SK-N-SH (cell line): ENCODE results near the gene RCN1. TPM values are rescaled to one million over a fixed set of nuclear protein-coding genes. Genes with fewer than 3 reads are reported as not detected.

Source experiments
- CTCF ChIA-PET: fragments of 300-600, 350-600 bp; formaldehyde crosslinking; extraction: SDS; loops from one replicate; lab custom pipeline; 2021; lab: Yijun Ruan, JAX
- POLR2A ChIA-PET: fragments of 350-600 bp; sonication (Branson Sonifier 250); formaldehyde crosslinking; extraction: SDS; loops from one replicate; lab custom pipeline; 2020; ENCODE audit warnings: antibody characterized with exemption, inconsistent platforms; lab: Yijun Ruan, JAX
- DNase-seq: peaks from one replicate; pipeline ENCODE4 v3.0.0; 2012
- H2AFZ ChIP-seq: fragments of 200-600 bp; sonication (generic); 2 replicates; pipeline ENCODE4 v1.8.1; 2016; ENCODE audit warnings: antibody characterized with exemption, mild to moderate bottlenecking, low read depth
- H3F3A ChIP-seq: fragments of 200-600 bp; sonication (generic); replicated peaks from 2 replicates; pipeline ENCODE3; 2016; ENCODE audit warnings: antibody characterized with exemption, mild to moderate bottlenecking; ENCODE audit not compliant: insufficient read depth
- H3K27ac ChIP-seq, 2 experiments: fragments of 200-500 bp in 1 of 2; fragments of 200-600 bp in 1 of 2; sonication (Bioruptor generic) in 1 of 2; sonication (generic), shearing (Covaris generic) in 1 of 2; 2 replicates each; pipeline versions ENCODE4 v1.5.1 to v1.6.1; 2014 to 2016; ENCODE audit warnings: low read depth in 2 of 2, inconsistent platforms in 1 of 2, low read length in 1 of 2, mild to moderate bottlenecking in 1 of 2, mixed read lengths in 1 of 2
- H3K27me3 ChIP-seq: fragments of 200-600 bp; sonication (generic), shearing (Covaris generic); 2 replicates; pipeline ENCODE4 v1.6.1; 2016; ENCODE audit warnings: mixed run types; ENCODE audit not compliant: insufficient read depth
- H3K36me3 ChIP-seq, 2 experiments: fragments of 200-500 bp in 1 of 2; fragments of 200-600 bp in 1 of 2; sonication (Bioruptor generic) in 1 of 2; sonication (generic) in 1 of 2; replicated peaks in 1 of 2; 2 replicates each; pipeline versions ENCODE3 to v1.5.1; 2014 to 2016; ENCODE audit warnings: low read length in 1 of 2, mild to moderate bottlenecking in 1 of 2; ENCODE audit not compliant: insufficient read depth in 2 of 2, control insufficient read depth in 1 of 2
- H3K4me1 ChIP-seq, 2 experiments: fragments of 200-500 bp in 1 of 2; fragments of 200-600 bp in 1 of 2; sonication (Bioruptor generic) in 1 of 2; sonication (generic), shearing (Covaris generic) in 1 of 2; 2 replicates each; pipeline versions ENCODE4 v1.5.1 to v1.6.1; 2014 to 2016; ENCODE audit warnings: low read depth in 1 of 2, low read length in 1 of 2, mixed run types in 1 of 2; ENCODE audit not compliant: insufficient read depth in 2 of 2, control insufficient read depth in 1 of 2
- H3K4me2 ChIP-seq: fragments of 200-600 bp; sonication (generic), shearing (Covaris generic); 2 replicates; pipeline ENCODE4 v1.6.1; 2017; ENCODE audit warnings: mixed run types
- H3K4me3 ChIP-seq, 2 experiments: fragments of 200-500 bp in 1 of 2; fragments of 200-600 bp in 1 of 2; sonication (Bioruptor generic) in 1 of 2; sonication (generic), shearing (Covaris generic) in 1 of 2; 2 replicates each; pipeline versions ENCODE4 v1.5.1 to v1.8.1; 2014 to 2016; ENCODE audit warnings: low read depth in 2 of 2, inconsistent platforms in 1 of 2, low read length in 1 of 2, mild to moderate bottlenecking in 1 of 2, mixed read lengths in 1 of 2, moderate library complexity in 1 of 2
- H3K79me2 ChIP-seq: fragments of 200-600 bp; sonication (generic); 2 replicates; pipeline ENCODE4 v1.8.1; 2017; ENCODE audit warnings: mild to moderate bottlenecking; ENCODE audit not compliant: insufficient read depth
- H3K9ac ChIP-seq: fragments of 200-600 bp; sonication (generic); 2 replicates; pipeline ENCODE4 v1.6.1; 2017; ENCODE audit warnings: mixed run types
- H3K9me2 ChIP-seq: fragments of 200-600 bp; sonication (generic); 2 replicates; pipeline ENCODE4 v1.6.1; 2017; ENCODE audit warnings: mixed run types
- H3K9me3 ChIP-seq: fragments of 200-600 bp; sonication (generic); 2 replicates; pipeline ENCODE4 v1.6.1; 2017; ENCODE audit warnings: mixed run types, mild to moderate bottlenecking, moderate library complexity
- H4K20me1 ChIP-seq: fragments of 200-600 bp; sonication (generic); 2 replicates; pipeline ENCODE4 v1.6.1; 2017; ENCODE audit warnings: mild to moderate bottlenecking, mixed run types; ENCODE audit not compliant: insufficient read depth
- CHD2 ChIP-seq: fragments of 150-350 bp; IDR thresholded peaks from 2 replicates; pipeline ENCODE4 v1.6.1; 2018; ENCODE audit warnings: low read length; ENCODE audit not compliant: partially characterized antibody
- ELF1 ChIP-seq: IDR thresholded peaks from 2 replicates; pipeline ENCODE4 v1.4.0; 2012
- EP300 ChIP-seq, 2 experiments: IDR thresholded peaks; 2 replicates each; pipeline versions ENCODE4 v1.4.0 to v1.6.1; 2012; ENCODE audit warnings: borderline replicate concordance in 1 of 2, low read depth in 1 of 2, low read length in 1 of 2
- FOXJ3 ChIP-seq: sonication (generic); formaldehyde crosslinking; IDR thresholded peaks from 2 replicates; pipeline ENCODE4 v1.5.1; 2020; ENCODE audit warnings: mild to moderate bottlenecking, missing genetic modification reagents
- FOXM1 ChIP-seq: IDR thresholded peaks from 2 replicates; pipeline ENCODE4 v1.4.0; 2012; ENCODE audit warnings: low read depth, mild to moderate bottlenecking
- JUND ChIP-seq: IDR thresholded peaks from 2 replicates; pipeline ENCODE4 v1.4.0; 2012
- MXI1 ChIP-seq: IDR thresholded peaks from 2 replicates; pipeline ENCODE4 v1.6.1; 2012; ENCODE audit warnings: mild to moderate bottlenecking, low read depth, low read length, improper control_type of control experiment
- NRF1 ChIP-seq: IDR thresholded peaks from 2 replicates; pipeline ENCODE4 v1.6.1; 2012; ENCODE audit warnings: low read depth, mild to moderate bottlenecking, low read length
- POLR2AphosphoS5 ChIP-seq: IDR thresholded peaks from 2 replicates; pipeline ENCODE4 v1.6.1; 2012; ENCODE audit warnings: low read depth, low read length
- RAD21 ChIP-seq: IDR thresholded peaks from 2 replicates; pipeline ENCODE4 v1.6.1; 2012; ENCODE audit warnings: mild to moderate bottlenecking, low read length
- RFX5 ChIP-seq: IDR thresholded peaks from 2 replicates; pipeline ENCODE4 v1.6.1; 2012; ENCODE audit warnings: mild to moderate bottlenecking, improper control_type of control experiment, low read length
- SIN3A ChIP-seq: IDR thresholded peaks from 2 replicates; pipeline ENCODE4 v1.6.1; 2012; ENCODE audit warnings: low read depth, mild to moderate bottlenecking, low read length, moderate library complexity, borderline replicate concordance
- TCF12 ChIP-seq: IDR thresholded peaks from 2 replicates; pipeline ENCODE4 v1.4.0; 2012
- WGBS: methylation state at CpG from one replicate; pipeline ENCODE4 v1.1.6; 2017; ENCODE audit warnings: low lambda C conversion rate; 5-methylcytosine and 5-hydroxymethylcytosine counted together
- polyA plus RNA-seq, 3 experiments: library from polyadenylated mRNA; depleted of rRNA; stranded (reverse); fragments of >200 nt; gene quantifications; 2 replicates each; pipeline ENCODE4 v1.2.3, GENCODE V29; 2012
- TF ChIP-seq, protein P1 (sequence below): IDR thresholded peaks from 2 replicates; pipeline ENCODE4; 2012
- TF ChIP-seq, protein P2 (sequence below): IDR thresholded peaks from 2 replicates; pipeline ENCODE4 v1.4.0; 2012; ENCODE audit warnings: low read depth, borderline replicate concordance
- TF ChIP-seq, protein P3 (sequence below): fragments of 150-350 bp; IDR thresholded peaks from 2 replicates; pipeline ENCODE4 v1.6.1; 2017; ENCODE audit warnings: antibody characterized with exemption, low read length, low read depth, borderline replicate concordance

The RCN1 gene
- polyA plus RNA-seq, 1 of the 3 experiments (the other 2 are of a cell fraction), result 63.3 TPM

DNA sequence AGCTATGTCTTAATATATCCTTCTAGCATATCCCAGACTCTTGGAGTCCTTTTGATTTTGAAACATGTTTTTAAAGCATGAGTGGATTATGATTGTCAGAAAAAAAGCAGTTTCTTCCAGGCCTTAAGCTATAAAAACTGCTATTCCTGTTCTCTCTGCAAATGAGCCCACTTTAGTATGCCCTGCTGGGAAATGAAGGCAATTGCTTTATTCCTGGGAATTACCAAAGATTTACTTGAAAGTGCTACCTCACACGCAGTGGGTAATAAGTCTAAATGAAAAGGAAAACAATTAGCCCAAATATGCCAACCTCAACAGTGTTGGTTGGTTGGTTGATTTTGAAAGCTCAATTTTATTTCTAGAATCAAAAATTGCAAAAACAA, 17.2 kb upstream of the RCN1 start:
- TF ChIP-seq RAD21 (no peak), SIN3A (no peak)
- TF ChIP-seq, protein P1, sequence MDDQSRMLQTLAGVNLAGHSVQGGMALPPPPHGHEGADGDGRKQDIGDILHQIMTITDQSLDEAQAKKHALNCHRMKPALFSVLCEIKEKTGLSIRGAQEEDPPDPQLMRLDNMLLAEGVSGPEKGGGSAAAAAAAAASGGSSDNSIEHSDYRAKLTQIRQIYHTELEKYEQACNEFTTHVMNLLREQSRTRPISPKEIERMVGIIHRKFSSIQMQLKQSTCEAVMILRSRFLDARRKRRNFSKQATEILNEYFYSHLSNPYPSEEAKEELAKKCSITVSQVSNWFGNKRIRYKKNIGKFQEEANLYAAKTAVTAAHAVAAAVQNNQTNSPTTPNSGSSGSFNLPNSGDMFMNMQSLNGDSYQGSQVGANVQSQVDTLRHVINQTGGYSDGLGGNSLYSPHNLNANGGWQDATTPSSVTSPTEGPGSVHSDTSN, result no peak
- CTCF ChIA-PET, result interaction anchor here (0.6 to 2.6 kb wide), 6 partner anchors 21 to 102 kb away, joined by 3 to 13 read pairs (median 4); no protein-coding TSS in a partner anchor
- DNase-seq, result no peak
- H3F3A ChIP-seq, result no peaks in the 10 kb centered on the region
- H3K9ac ChIP-seq, result no peak overlapping the region
- H3K4me3 ChIP-seq, result no peak overlapping the region
- H3K36me3 ChIP-seq, result no peaks in the 10 kb centered on the region
- peaks cover 28% of the 10 kb centered on the region; the same call in 1 of the 2 replicates for H3K27me3 ChIP-seq
- POLR2A ChIA-PET, result no interaction called here
- H3K27ac ChIP-seq, result no peak overlapping the region
- H3K4me2 ChIP-seq, result no peak overlapping the region
- H2AFZ ChIP-seq, result no peak overlapping the region
- WGBS, result 94% methylated on average over 1 of the region's 1 CpG
- no peaks in the 10 kb centered on the region for H4K20me1 ChIP-seq
- H3K9me3 ChIP-seq, result no peaks in the 10 kb centered on the region
- H3K79me2 ChIP-seq, result no peaks in the 10 kb centered on the region
- H3K9me2 ChIP-seq, result no peaks in the 10 kb centered on the region
- H3K4me1 ChIP-seq, result peaks cover 0 to 4% of the 10 kb centered on the region in 2 experiments; a peak in 2 of 4 replicates

DNA sequence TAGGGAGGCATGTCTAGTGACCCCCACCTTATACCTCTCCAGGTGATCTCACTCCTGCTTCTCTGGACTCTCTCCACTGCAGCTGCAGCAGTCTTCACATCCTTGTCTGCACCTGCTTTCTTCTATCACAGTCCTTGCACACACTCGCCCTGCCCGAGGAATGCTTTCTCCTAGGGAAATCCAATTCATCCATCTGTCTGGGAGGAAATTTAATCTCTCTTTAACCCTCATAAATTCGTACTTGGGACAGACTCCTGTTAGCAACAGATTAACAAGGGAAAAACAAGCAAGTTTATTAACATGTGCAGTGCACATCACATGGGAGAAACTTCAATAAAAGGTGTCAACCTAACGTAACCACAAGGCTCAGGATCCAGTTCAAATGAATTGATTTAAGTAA, 11.3 kb upstream of the RCN1 start:
- Histone ChIP-seq H3K9me2 (no peaks in the 10 kb centered on the region), H3K27me3 (no peaks in the 10 kb centered on the region; the same call in 1 of the 2 replicates), H2AFZ (no peak overlapping the region), H3K36me3 (no peaks in the 10 kb centered on the region), H4K20me1 (no peaks in the 10 kb centered on the region), H3K4me1 (no peaks in the 10 kb centered on the region), H3K27ac (no peak overlapping the region), H3K4me2 (no peak overlapping the region), H3K4me3 (no peak overlapping the region), H3K9ac (no peak overlapping the region), H3K9me3 (no peaks in the 10 kb centered on the region), H3K79me2 (no peaks in the 10 kb centered on the region), H3F3A (no peaks in the 10 kb centered on the region)
- TF ChIP-seq RFX5 (no peak), FOXM1 (no peak), MXI1 (no peak)
- CTCF ChIA-PET, result no interaction called here
- WGBS, result 54% methylated on average over 4 of the region's 4 CpGs
- POLR2A ChIA-PET, result no interaction called here
- no peak for DNase-seq

DNA sequence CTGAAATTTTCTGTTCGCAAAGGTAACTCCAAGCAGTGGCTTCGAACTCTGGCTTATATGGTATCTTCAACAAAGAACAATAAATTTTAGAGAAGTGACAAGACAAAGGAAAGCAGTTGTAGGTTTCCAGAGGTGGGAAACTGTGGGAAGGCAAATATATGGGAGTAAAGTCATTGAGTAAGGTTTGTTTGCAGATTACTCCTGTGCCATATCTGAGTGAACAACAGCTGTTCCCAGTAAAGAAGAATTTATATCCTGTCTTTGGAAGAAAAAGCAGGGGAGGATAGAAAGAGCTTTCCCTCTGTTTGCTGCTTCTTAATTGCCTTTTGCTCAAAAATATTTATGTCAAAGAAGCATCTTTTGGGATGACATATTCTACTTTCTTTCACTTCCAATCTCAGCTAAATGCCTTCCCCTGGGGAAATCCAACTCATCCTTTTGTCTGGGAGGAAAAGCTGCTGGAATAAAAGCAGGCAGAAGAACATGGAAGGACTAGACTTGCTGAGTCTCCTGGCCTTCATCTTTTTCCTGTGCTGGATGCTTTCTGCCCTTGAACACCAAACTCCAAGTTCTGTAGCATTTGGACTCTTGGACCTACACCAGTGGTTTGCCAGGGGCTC, 10.4 kb upstream of the RCN1 start:
- H3K4me3 ChIP-seq, result no peak overlapping the region
- no peak overlapping the region for H3K9ac ChIP-seq
- POLR2A ChIA-PET, result no interaction called here
- no peaks in the 10 kb centered on the region for H3K9me2 ChIP-seq
- H3K36me3 ChIP-seq, result no peaks in the 10 kb centered on the region
- no peak for TF ChIP-seq ELF1
- no peak for TF ChIP-seq POLR2AphosphoS5
- TF ChIP-seq JUND, result no peak
- TF ChIP-seq NRF1, result no peak
- TF ChIP-seq, protein P2, sequence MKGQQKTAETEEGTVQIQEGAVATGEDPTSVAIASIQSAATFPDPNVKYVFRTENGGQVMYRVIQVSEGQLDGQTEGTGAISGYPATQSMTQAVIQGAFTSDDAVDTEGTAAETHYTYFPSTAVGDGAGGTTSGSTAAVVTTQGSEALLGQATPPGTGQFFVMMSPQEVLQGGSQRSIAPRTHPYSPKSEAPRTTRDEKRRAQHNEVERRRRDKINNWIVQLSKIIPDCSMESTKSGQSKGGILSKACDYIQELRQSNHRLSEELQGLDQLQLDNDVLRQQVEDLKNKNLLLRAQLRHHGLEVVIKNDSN, result no peak
- no peak for TF ChIP-seq FOXJ3 (CRISPR knock-in tag)
- TF ChIP-seq TCF12, result no peak
- TF ChIP-seq MXI1, result no peak
- TF ChIP-seq, protein P1, result no peak
- TF ChIP-seq, protein P3, sequence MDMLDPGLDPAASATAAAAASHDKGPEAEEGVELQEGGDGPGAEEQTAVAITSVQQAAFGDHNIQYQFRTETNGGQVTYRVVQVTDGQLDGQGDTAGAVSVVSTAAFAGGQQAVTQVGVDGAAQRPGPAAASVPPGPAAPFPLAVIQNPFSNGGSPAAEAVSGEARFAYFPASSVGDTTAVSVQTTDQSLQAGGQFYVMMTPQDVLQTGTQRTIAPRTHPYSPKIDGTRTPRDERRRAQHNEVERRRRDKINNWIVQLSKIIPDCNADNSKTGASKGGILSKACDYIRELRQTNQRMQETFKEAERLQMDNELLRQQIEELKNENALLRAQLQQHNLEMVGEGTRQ, result no peak
- no peak for TF ChIP-seq EP300 (IDR thresholded peaks at IDR 0.05; ENCODE audit: borderline replicate concordance in 1 of 2, low read depth in 1 of 2, low read length in 1 of 2)
- no peak for TF ChIP-seq CHD2
- CTCF ChIA-PET, result interaction anchor here (2.3 kb wide), 1 partner anchor 28 kb away, joined by 9 read pairs; no protein-coding TSS in a partner anchor
- DNase-seq, result no peak
- no peaks in the 10 kb centered on the region; the same call in 1 of the 2 replicates for H3K27me3 ChIP-seq
- no peak overlapping the region for H3K4me2 ChIP-seq
- no peak overlapping the region for H3K27ac ChIP-seq
- no peak overlapping the region for H2AFZ ChIP-seq
- H3K9me3 ChIP-seq, result no peaks in the 10 kb centered on the region
- no peaks in the 10 kb centered on the region for H3K4me1 ChIP-seq
- no peaks in the 10 kb centered on the region for H3F3A ChIP-seq
- H3K79me2 ChIP-seq, result no peaks in the 10 kb centered on the region
- no peaks in the 10 kb centered on the region for H4K20me1 ChIP-seq
- WGBS, result 52% methylated on average over 2 of the region's 2 CpGs
